CD4-positive, alpha-beta memory T cell (primary cell): Measurements from ENCODE around the gene P4HTM. TPM values are rescaled to one million over a fixed set of nuclear protein-coding genes. Genes with fewer than 3 reads are reported as not detected.

Experiments
- CTCF ChIA-PET: fragments of 350-600 bp; sonication (Branson Sonifier 250); formaldehyde crosslinking; loops from one replicate; lab custom pipeline; 2021; ENCODE audit warnings: inconsistent platforms; ENCODE audit not compliant: partially characterized antibody; lab: Charles Lee
- POLR2A ChIA-PET: fragments of 350-600 bp; sonication (Branson Sonifier 250); formaldehyde crosslinking; loops from one replicate; lab custom pipeline; 2021; ENCODE audit not compliant: partially characterized antibody; lab: Charles Lee
- DNase-seq, 5 donors: peaks; one replicate each; pipeline versions ENCODE4 v3.0.0 to v3.0.0-alpha.2; 2020 to 2022; ENCODE audit warnings: mixed read lengths in 1 of 5
- H3K27ac ChIP-seq: one replicate; pipeline ENCODE4 v1.7.0; 2013; ENCODE audit warnings: low read depth, low read length
- H3K27me3 ChIP-seq: 2 replicates; pipeline ENCODE4 v1.7.0; 2013; ENCODE audit warnings: mild to moderate bottlenecking, low read length, moderate library complexity; ENCODE audit not compliant: insufficient read depth
- H3K36me3 ChIP-seq: 2 replicates; pipeline ENCODE4 v1.7.0; 2013; ENCODE audit warnings: mild to moderate bottlenecking, low read length, moderate library complexity; ENCODE audit not compliant: insufficient read depth
- H3K4me1 ChIP-seq: 2 replicates; pipeline ENCODE4 v1.7.0; 2013; ENCODE audit warnings: mild to moderate bottlenecking, low read length, moderate library complexity; ENCODE audit not compliant: insufficient read depth
- H3K4me3 ChIP-seq, 2 donors: one replicate each; pipeline ENCODE4 v1.7.0; 2013; ENCODE audit warnings: low read length in 2 of 2, mild to moderate bottlenecking in 1 of 2
- H3K9me3 ChIP-seq, 2 donors: one replicate each; pipeline ENCODE4 v1.7.0; 2013; ENCODE audit warnings: low read length in 2 of 2, control low read depth in 1 of 2; ENCODE audit not compliant: control insufficient read depth in 1 of 2
- H3K27ac Mint-ChIP-seq, 7 donors: one replicate each; pipeline ENCODE4 v1.8.0; 2020 to 2021; ENCODE audit warnings: mixed read lengths in 7 of 7, mild to moderate bottlenecking in 6 of 7, inconsistent platforms in 3 of 7, moderate library complexity in 3 of 7
- H3K27me3 Mint-ChIP-seq, 2 donors: one replicate each; pipeline ENCODE4 v1.8.0; 2020 to 2021; ENCODE audit warnings: mixed read lengths in 2 of 2
- H3K36me3 Mint-ChIP-seq, 2 donors: one replicate each; pipeline ENCODE4 v1.8.0; 2020 to 2021; ENCODE audit warnings: mixed read lengths in 2 of 2, inconsistent platforms in 1 of 2, mild to moderate bottlenecking in 1 of 2
- H3K4me1 Mint-ChIP-seq, 4 donors: one replicate each; pipeline ENCODE4 v1.8.0; 2020 to 2021; ENCODE audit warnings: mixed read lengths in 4 of 4, mild to moderate bottlenecking in 1 of 4
- H3K4me3 Mint-ChIP-seq, 8 donors: one replicate each; pipeline ENCODE4 v1.8.0; 2020 to 2021; ENCODE audit warnings: mixed read lengths in 8 of 8, mild to moderate bottlenecking in 7 of 8, moderate library complexity in 6 of 8, inconsistent platforms in 3 of 8
- H3K9me3 Mint-ChIP-seq, 8 donors: one replicate each; pipeline ENCODE4 v1.8.0; 2020 to 2021; ENCODE audit warnings: mixed read lengths in 8 of 8, mild to moderate bottlenecking in 5 of 8, inconsistent platforms in 3 of 8, moderate library complexity in 1 of 8
- intact Hi-C: fragments of 100-400 bp; cut with micrococcal nuclease; formaldehyde crosslinking; loops from one replicate; pipeline ENCODE4 v1.15.1; 2023
- polyA plus RNA-seq, 2 donors: library from polyadenylated mRNA; unstranded; fragments of 300-500 nt; fragmentation: Illumina TruSeq; gene quantifications; one replicate each; pipeline ENCODE4 v1.2.3, GENCODE V29; 2021
- total RNA-seq, 2 experiments: library from RNA; stranded (reverse); gene quantifications; one replicate each; pipeline ENCODE4 v1.2.3, GENCODE V29; 2021

The P4HTM gene
- total and polyA plus RNA-seq, 4 experiments from 2014 or later, result 29.7 to 87.3 (median 56.1) TPM

DNA sequence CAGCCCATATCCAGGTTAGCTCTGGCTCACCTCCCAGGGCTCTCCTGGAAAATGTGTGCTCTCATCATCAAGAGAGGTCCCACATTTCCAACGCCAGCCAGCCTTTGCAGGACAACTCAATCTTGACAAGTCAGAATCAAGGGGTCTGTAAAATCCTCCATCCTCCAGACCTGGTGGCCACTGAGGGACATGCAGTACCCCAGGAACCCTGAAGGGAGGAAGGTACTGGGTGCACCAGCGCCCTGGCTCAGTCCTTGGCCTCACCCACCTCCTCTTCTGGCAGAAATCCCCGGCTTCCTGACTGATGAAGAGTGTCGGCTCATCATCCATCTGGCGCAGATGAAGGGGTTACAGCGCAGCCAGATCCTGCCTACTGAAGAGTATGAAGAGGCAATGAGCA is 11.1 kb downstream of the P4HTM start:
- no peaks in the 10 kb centered on the region for H3K27me3 Mint-ChIP-seq
- H3K4me3 ChIP-seq, result no peak overlapping the region
- intact Hi-C loops, result no loop called here
- POLR2A ChIA-PET, result interaction anchor here (1.0 to 22.1 kb wide), 3 partner anchors 12 to 20 kb away, joined by 4 to 629 read pairs (median 4); partner anchors contain the start of genes DALRD3, IMPDH2 and NDUFAF3
- H3K9me3 ChIP-seq, result no peaks in the 10 kb centered on the region
- H3K36me3 ChIP-seq, result peaks cover 4% of the 10 kb centered on the region
- peaks cover 0 to 5% of the 10 kb centered on the region in 2 donors for H3K36me3 Mint-ChIP-seq
- peaks cover 0 to under 1% (median 0%) of the 10 kb centered on the region in 8 donors for H3K9me3 Mint-ChIP-seq
- no peak overlapping the region for H3K27ac ChIP-seq
- peak overlapping the region in 3 of 7 donors; percentile 53 to 73 (median 67) for H3K27ac Mint-ChIP-seq
- no peaks in the 10 kb centered on the region for H3K27me3 ChIP-seq
- H3K4me3 Mint-ChIP-seq, result no peak overlapping the region
- peak in 1 of 5 donors; percentile 2 for DNase-seq
- CTCF ChIA-PET, result interaction anchor here (0.7 to 1.9 kb wide), 3 partner anchors 9 to 13 kb away, joined by 3 to 6 read pairs (median 4); no protein-coding TSS in a partner anchor
- H3K4me1 Mint-ChIP-seq, result peaks cover under 1 to 3% (median 1%) of the 10 kb centered on the region in 4 donors
- peaks cover 2% of the 10 kb centered on the region for H3K4me1 ChIP-seq

GRCh38 chr3:49004352-49005302 is 14.6 kb downstream of the P4HTM start:
- CTCF ChIA-PET, result interaction anchor here (6.4 to 10.3 kb wide), 2 partner anchors 16 to 17 kb away, joined by 136 to 173 read pairs; partner anchors contain the start of genes DALRD3, NDUFAF3 and P4HTM

DNA sequence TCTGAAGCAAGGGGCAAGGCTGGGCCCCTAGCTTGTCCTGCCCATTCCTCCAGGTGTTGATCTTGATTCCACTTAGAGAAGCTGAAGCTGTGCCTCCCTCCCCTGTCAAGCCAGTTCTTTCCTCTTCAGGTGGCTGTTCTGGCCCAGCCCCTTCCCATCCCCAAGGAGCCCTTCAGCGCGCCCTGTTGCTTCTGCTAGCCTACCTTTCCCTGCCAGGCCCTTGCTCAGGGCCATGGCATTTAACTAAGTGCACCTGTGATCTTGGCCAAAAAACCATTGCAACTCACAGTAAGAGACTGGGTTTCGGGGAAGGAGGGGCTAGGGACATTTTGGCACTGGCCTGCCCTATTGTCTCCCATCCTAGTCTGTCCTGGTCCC is 15.3 kb downstream of the P4HTM start:
- CTCF ChIA-PET, result interaction anchor here (6.4 to 10.3 kb wide), 2 partner anchors 15 to 17 kb away, joined by 136 to 173 read pairs; partner anchors contain the start of genes DALRD3, NDUFAF3 and P4HTM
- no peak overlapping the region for H3K27ac ChIP-seq
- intact Hi-C loops, result loop anchor here (5.0 kb wide), 1 partner anchor 318 kb away; the partner anchor contains the start of gene NCKIPSD
- no peak overlapping the region for H3K4me3 ChIP-seq
- peak overlapping the region in 2 of 7 donors; percentile 61 to 63 for H3K27ac Mint-ChIP-seq
- H3K27me3 ChIP-seq, result no peaks in the 10 kb centered on the region
- peaks cover 15 to 31% (median 22%) of the 10 kb centered on the region in 4 donors for H3K4me1 Mint-ChIP-seq
- no peaks in the 10 kb centered on the region for H3K36me3 ChIP-seq
- DNase-seq, result peak in 1 of 5 donors; percentile 22
- H3K4me3 Mint-ChIP-seq, result peak overlapping the region in 1 of 8 donors; percentile 15
- H3K4me1 ChIP-seq, result peaks cover 20% of the 10 kb centered on the region
- POLR2A ChIA-PET, result interaction anchor here (0.9 to 22.1 kb wide), 3 partner anchors 14 to 67 kb away, joined by 3 to 629 read pairs (median 191); partner anchors contain the start of genes DALRD3, IMPDH2, NDUFAF3 and P4HTM
- H3K9me3 Mint-ChIP-seq, result peaks cover 0 to 2% (median 0%) of the 10 kb centered on the region in 8 donors
- H3K27me3 Mint-ChIP-seq, result no peaks in the 10 kb centered on the region
- peaks cover 0 to 13% of the 10 kb centered on the region in 2 donors for H3K36me3 Mint-ChIP-seq
- no peaks in the 10 kb centered on the region for H3K9me3 ChIP-seq

More at GRCh38 chr3:49004352-49005302, 14.6 kb downstream of the P4HTM start:
- no peak overlapping the region for H3K4me3 ChIP-seq
- intact Hi-C loops, result loop anchor here (5.0 kb wide), 1 partner anchor 317 kb away; the partner anchor contains the start of gene NCKIPSD
- POLR2A ChIA-PET, result interaction anchor here (0.9 to 22.1 kb wide), 3 partner anchors 13 to 68 kb away, joined by 3 to 629 read pairs (median 191); partner anchors contain the start of genes DALRD3, IMPDH2, NDUFAF3 and P4HTM
- DNase-seq, result no peak
- no peaks in the 10 kb centered on the region for H3K27me3 Mint-ChIP-seq
- H3K4me1 Mint-ChIP-seq, result peaks cover 16 to 31% (median 22%) of the 10 kb centered on the region in 4 donors
- H3K36me3 Mint-ChIP-seq, result peaks cover 0 to 15% of the 10 kb centered on the region in 2 donors
- no peaks in the 10 kb centered on the region for H3K9me3 ChIP-seq
- H3K27me3 ChIP-seq, result no peaks in the 10 kb centered on the region
- H3K27ac Mint-ChIP-seq, result peak overlapping the region in 3 of 7 donors; percentile 61 to 68 (median 63)
- H3K4me3 Mint-ChIP-seq, result peak overlapping the region in 1 of 8 donors; percentile 4
- peaks cover 20% of the 10 kb centered on the region for H3K4me1 ChIP-seq
- no peaks in the 10 kb centered on the region for H3K36me3 ChIP-seq
- H3K9me3 Mint-ChIP-seq, result peaks cover 0 to 2% (median 0%) of the 10 kb centered on the region in 8 donors
- no peak overlapping the region for H3K27ac ChIP-seq

GRCh38 chr3:49005998-49006397 is 16.0 kb downstream of the P4HTM start:
- Histone ChIP-seq H3K4me1 (peaks cover 20% of the 10 kb centered on the region), H3K9me3 (no peaks in the 10 kb centered on the region), H3K27ac (peak overlapping the region; percentile 87), H3K36me3 (no peaks in the 10 kb centered on the region), H3K4me3 (peak overlapping the region in 1 of 2 donors; percentile 97), H3K27me3 (no peaks in the 10 kb centered on the region)
- intact Hi-C loops, result loop anchor here (5.0 kb wide), 1 partner anchor 319 kb away; the partner anchor contains the start of gene NCKIPSD
- DNase-seq, result peak in 1 of 5 donors; percentile 22
- no peaks in the 10 kb centered on the region for H3K27me3 Mint-ChIP-seq
- peak overlapping the region in 6 of 7 donors; percentile 78 to 99 (median 99) for H3K27ac Mint-ChIP-seq
- peaks cover 15 to 31% (median 22%) of the 10 kb centered on the region in 4 donors for H3K4me1 Mint-ChIP-seq
- POLR2A ChIA-PET, result interaction anchor here (3.2 to 22.1 kb wide), 3 partner anchors 15 to 88 kb away, joined by 69 to 629 read pairs (median 191); partner anchors contain the start of genes DALRD3, IMPDH2, NDUFAF3 and P4HTM
- peaks cover 0 to 2% (median 0%) of the 10 kb centered on the region in 8 donors for H3K9me3 Mint-ChIP-seq
- H3K4me3 Mint-ChIP-seq, result peak overlapping the region; percentile 93 to 99 (median 98)
- CTCF ChIA-PET, result interaction anchor here (0.5 to 10.3 kb wide), 3 partner anchors 15 to 264 kb away, joined by 3 to 173 read pairs (median 136); partner anchors contain the start of genes DALRD3, NDUFAF3 and P4HTM
- H3K36me3 Mint-ChIP-seq, result peaks cover 0 to 13% of the 10 kb centered on the region in 2 donors

GRCh38 chr3:49006408-49007067 is 16.5 kb downstream of the P4HTM start:
- H3K4me3 Mint-ChIP-seq, result peak overlapping the region; percentile 93 to 99 (median 98)
- peaks cover 15 to 31% (median 22%) of the 10 kb centered on the region in 4 donors for H3K4me1 Mint-ChIP-seq
- peaks cover 0 to 17% of the 10 kb centered on the region in 2 donors for H3K36me3 Mint-ChIP-seq
- Histone ChIP-seq H3K4me1 (peaks cover 20% of the 10 kb centered on the region), H3K4me3 (peak overlapping the region; percentile 52 to 97), H3K36me3 (peaks cover 3% of the 10 kb centered on the region), H3K27me3 (no peaks in the 10 kb centered on the region), H3K27ac (peak overlapping the region; percentile 87), H3K9me3 (no peaks in the 10 kb centered on the region)
- no peaks in the 10 kb centered on the region for H3K27me3 Mint-ChIP-seq
- peak overlapping the region; percentile 95 to 100 (median 99) for H3K27ac Mint-ChIP-seq
- peak in 3 of 5 donors; percentile 26 to 61 (median 31) for DNase-seq
- intact Hi-C loops, result loop anchor here (1.0 to 5.0 kb wide), 5 partner anchors 15 to 319 kb away; partner anchors contain the start of genes IMPDH2, NCKIPSD, P4HTM and QRICH1
- POLR2A ChIA-PET, result interaction anchor here (0.7 to 22.1 kb wide), 19 partner anchors 9 to 1594 kb away, joined by 3 to 629 read pairs (median 6); partner anchors contain the start of genes DAG1, DALRD3, IMPDH2 and IP6K2
- CTCF ChIA-PET, result interaction anchor here (0.5 to 10.3 kb wide), 19 partner anchors 11 to 443 kb away, joined by 3 to 173 read pairs (median 4); partner anchors contain the start of genes DALRD3, IMPDH2, NDUFAF3 and P4HTM
- H3K9me3 Mint-ChIP-seq, result peaks cover 0 to 2% (median 0%) of the 10 kb centered on the region in 8 donors
